PC-9 (cell line): ENCODE measurements around the gene HSPA2. TPM values are rescaled to one million over a fixed set of nuclear protein-coding genes. Genes with fewer than 3 reads are reported as not detected.

ENCODE experiments used
- BruUV-seq: library from RNA; stranded (reverse); fragments of 400-500 nt; replicated peaks from 2 replicates; lab custom pipeline; 2021; lab: Mats Ljungman, UMichigan
- CTCF ChIA-PET: fragments of 300-600 bp; sonication (Branson Sonifier 250); formaldehyde crosslinking; loops from one replicate; lab custom pipeline; 2022; ENCODE audit warnings: antibody characterized with exemption; lab: Charles Lee
- POLR2A ChIA-PET: fragments of 300-600 bp; sonication (Branson Sonifier 250); formaldehyde crosslinking; loops from one replicate; lab custom pipeline; 2022; ENCODE audit warnings: antibody characterized with exemption; ENCODE audit not compliant: unreplicated experiment; lab: Charles Lee
- DNase-seq, 2 experiments: peaks; one replicate each; pipeline versions ENCODE4 v3.0.0 to v3.0.0-alpha.2; 2015 to 2022; ENCODE audit warnings: mixed read lengths in 1 of 2
- H2AFZ ChIP-seq: fragments of 200-600 bp; sonication (generic); 2 replicates; pipeline ENCODE4 v1.8.1; 2017; ENCODE audit warnings: antibody characterized with exemption
- H3F3A ChIP-seq: fragments of 200-600 bp; sonication (generic); 2 replicates; pipeline ENCODE4 v1.8.1; 2017; ENCODE audit warnings: antibody characterized with exemption, mild to moderate bottlenecking, low read depth; ENCODE audit not compliant: insufficient read depth
- H3K27ac ChIP-seq: fragments of 200-600 bp; sonication (generic); 2 replicates; pipeline ENCODE4 v1.6.1; 2016; ENCODE audit warnings: mixed run types
- H3K27me3 ChIP-seq: fragments of 200-600 bp; sonication (generic); 2 replicates; pipeline ENCODE4 v1.6.1; 2016; ENCODE audit warnings: low read depth, mixed run types; ENCODE audit not compliant: insufficient read depth
- H3K36me3 ChIP-seq: fragments of 200-600 bp; sonication (generic); 2 replicates; pipeline ENCODE4 v1.6.1; 2016; ENCODE audit warnings: low read depth, mixed run types
- H3K4me1 ChIP-seq: fragments of 200-600 bp; sonication (generic); replicated peaks from 2 replicates; pipeline ENCODE4 v1.6.1; 2016; ENCODE audit warnings: mixed run types; ENCODE audit not compliant: insufficient read depth
- H3K4me2 ChIP-seq: fragments of 200-600 bp; sonication (generic); 2 replicates; pipeline ENCODE4 v1.6.1; 2017; ENCODE audit warnings: mixed run types
- H3K4me3 ChIP-seq: fragments of 200-600 bp; sonication (generic); 2 replicates; pipeline ENCODE4 v1.6.1; 2016; ENCODE audit warnings: mixed run types
- H3K79me2 ChIP-seq: fragments of 200-600 bp; sonication (generic); 2 replicates; pipeline ENCODE4 v1.6.1; 2017; ENCODE audit warnings: low read depth, mixed run types
- H3K9me2 ChIP-seq: fragments of 200-600 bp; sonication (generic); 2 replicates; pipeline ENCODE4 v1.8.1; 2017; ENCODE audit warnings: mild to moderate bottlenecking; ENCODE audit not compliant: insufficient read depth
- H3K9me3 ChIP-seq: fragments of 200-600 bp; sonication (generic); 2 replicates; pipeline ENCODE4 v1.8.1; 2016; ENCODE audit warnings: low read depth; ENCODE audit not compliant: insufficient read depth
- H4K20me1 ChIP-seq: fragments of 200-600 bp; sonication (generic); 2 replicates; pipeline ENCODE4 v1.8.1; 2017; ENCODE audit not compliant: insufficient read depth
- EZH2 ChIP-seq: fragments of 200-600 bp; sonication (generic); IDR thresholded peaks from 2 replicates; pipeline ENCODE4 v1.8.0; 2017; ENCODE audit warnings: antibody characterized with exemption, low read depth
- intact Hi-C: fragments of 100-400 bp; cut with micrococcal nuclease; formaldehyde crosslinking; loops from one replicate; pipeline ENCODE4 v1.10.0; 2022; ENCODE audit not compliant: unreplicated experiment
- total RNA-seq: library from RNA; stranded (reverse); gene quantifications from 2 replicates; pipeline ENCODE4 v1.2.3, GENCODE V29; 2021
- TF ChIP-seq, protein P1 (sequence below): fragments of 200-600 bp; sonication (generic); conservative IDR thresholded peaks from 2 replicates; pipeline ENCODE4 v1.6.1; 2017; ENCODE audit warnings: mixed run types, antibody characterized with exemption, mild to moderate bottlenecking, moderate library complexity

HSPA2 gene
- total RNA-seq, 1 experiment from 2014 or later: 11.0 TPM

DNA sequence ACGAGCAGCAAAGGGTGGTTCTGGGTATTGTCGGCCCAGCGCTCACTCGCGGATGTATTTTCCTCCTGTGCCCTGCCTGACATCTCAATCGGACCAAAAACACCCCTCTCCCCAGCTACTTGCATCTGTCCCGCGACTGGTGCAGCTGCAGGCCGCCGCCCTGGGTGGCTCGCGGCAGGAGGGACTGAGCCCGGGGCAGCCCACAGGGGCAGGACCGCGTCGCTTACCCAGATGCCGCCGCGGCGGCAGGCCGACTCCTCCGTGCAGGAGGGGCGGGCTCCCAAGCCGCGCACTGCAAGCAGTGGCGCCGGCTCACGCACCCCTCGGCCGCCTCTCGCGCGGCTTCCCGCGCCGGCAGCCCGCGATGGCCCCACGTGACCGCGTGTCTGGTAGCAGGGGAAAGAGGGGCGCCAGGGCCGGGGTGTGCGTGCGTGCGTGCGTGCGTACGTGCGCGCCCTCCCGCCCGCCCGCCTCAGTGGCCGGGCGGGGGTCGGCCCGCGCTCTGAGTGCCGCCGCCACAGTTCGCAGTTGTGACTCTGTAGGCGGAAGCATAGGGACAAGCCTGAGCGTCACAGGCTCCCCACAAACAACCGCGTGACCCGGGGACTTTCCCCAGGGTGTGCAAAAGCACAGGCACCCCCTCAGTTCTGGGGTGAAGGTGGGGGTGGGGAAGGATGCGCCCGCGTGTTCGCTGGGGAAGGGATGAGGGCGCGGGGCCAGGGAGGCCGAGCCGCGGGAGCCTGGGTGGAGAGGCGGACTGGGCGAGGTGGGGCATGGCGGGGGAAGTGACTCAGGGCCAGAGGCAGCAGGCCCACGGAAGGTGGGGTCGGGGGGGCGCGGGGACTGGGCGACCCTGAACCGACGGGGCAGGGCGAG, 36.9 kb upstream of the HSPA2 start, which contains the start of gene ZBTB25:
ZBTB25 (minus strand) TSS at position 405 of the 876 bp plus-strand sequence. CDS start 13,305 bp downstream, outside the sequence.
- POLR2A ChIA-PET: interaction anchor here (0.5 to 0.7 kb wide), 4 partner anchors 33 to 125 kb away, joined by 3 to 8 read pairs (median 5); no protein-coding TSS in a partner anchor
- peaks cover 45% of the 10 kb centered on the region for H3F3A ChIP-seq
- H3K9me2 ChIP-seq: no peaks in the 10 kb centered on the region
- CTCF ChIA-PET: interaction anchor here (0.6 to 0.7 kb wide), 3 partner anchors 9 to 778 kb away, joined by 5 to 8 read pairs (median 6); no protein-coding TSS in a partner anchor
- peaks cover 55% of the 10 kb centered on the region for H3K4me1 ChIP-seq
- no peak for TF ChIP-seq EZH2
- TF ChIP-seq, protein P1, sequence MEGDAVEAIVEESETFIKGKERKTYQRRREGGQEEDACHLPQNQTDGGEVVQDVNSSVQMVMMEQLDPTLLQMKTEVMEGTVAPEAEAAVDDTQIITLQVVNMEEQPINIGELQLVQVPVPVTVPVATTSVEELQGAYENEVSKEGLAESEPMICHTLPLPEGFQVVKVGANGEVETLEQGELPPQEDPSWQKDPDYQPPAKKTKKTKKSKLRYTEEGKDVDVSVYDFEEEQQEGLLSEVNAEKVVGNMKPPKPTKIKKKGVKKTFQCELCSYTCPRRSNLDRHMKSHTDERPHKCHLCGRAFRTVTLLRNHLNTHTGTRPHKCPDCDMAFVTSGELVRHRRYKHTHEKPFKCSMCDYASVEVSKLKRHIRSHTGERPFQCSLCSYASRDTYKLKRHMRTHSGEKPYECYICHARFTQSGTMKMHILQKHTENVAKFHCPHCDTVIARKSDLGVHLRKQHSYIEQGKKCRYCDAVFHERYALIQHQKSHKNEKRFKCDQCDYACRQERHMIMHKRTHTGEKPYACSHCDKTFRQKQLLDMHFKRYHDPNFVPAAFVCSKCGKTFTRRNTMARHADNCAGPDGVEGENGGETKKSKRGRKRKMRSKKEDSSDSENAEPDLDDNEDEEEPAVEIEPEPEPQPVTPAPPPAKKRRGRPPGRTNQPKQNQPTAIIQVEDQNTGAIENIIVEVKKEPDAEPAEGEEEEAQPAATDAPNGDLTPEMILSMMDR: no peak
- intact Hi-C loops: loop anchor here (1.0 to 10.0 kb wide), 7 partner anchors 37 to 469 kb away; partner anchors contain the start of genes CHURC1, HSPA2, PLEKHG3 and RAB15
- H3K36me3 ChIP-seq: 0 out of 2 replicates have a peak, but pooled peaks cover 8% of the 10 kb centered on the region
- H3K27me3 ChIP-seq: no peaks in the 10 kb centered on the region
- H3K79me2 ChIP-seq: peaks cover 85% of the 10 kb centered on the region
- peak within 1 kb of the TSS; percentile 82 for H3K4me2 ChIP-seq
- H4K20me1 ChIP-seq: peaks cover 24% of the 10 kb centered on the region
- peak within 1 kb of the TSS; percentile 93 for H2AFZ ChIP-seq
- BruUV-seq: no TSS peak
- peak within 1 kb of the TSS; percentile 61 for H3K4me3 ChIP-seq
- peak within 1 kb of the TSS; percentile 93 for H3K27ac ChIP-seq
- H3K9me3 ChIP-seq: no peaks in the 10 kb centered on the region
- peak; percentile 85 to 94 for DNase-seq

DNA sequence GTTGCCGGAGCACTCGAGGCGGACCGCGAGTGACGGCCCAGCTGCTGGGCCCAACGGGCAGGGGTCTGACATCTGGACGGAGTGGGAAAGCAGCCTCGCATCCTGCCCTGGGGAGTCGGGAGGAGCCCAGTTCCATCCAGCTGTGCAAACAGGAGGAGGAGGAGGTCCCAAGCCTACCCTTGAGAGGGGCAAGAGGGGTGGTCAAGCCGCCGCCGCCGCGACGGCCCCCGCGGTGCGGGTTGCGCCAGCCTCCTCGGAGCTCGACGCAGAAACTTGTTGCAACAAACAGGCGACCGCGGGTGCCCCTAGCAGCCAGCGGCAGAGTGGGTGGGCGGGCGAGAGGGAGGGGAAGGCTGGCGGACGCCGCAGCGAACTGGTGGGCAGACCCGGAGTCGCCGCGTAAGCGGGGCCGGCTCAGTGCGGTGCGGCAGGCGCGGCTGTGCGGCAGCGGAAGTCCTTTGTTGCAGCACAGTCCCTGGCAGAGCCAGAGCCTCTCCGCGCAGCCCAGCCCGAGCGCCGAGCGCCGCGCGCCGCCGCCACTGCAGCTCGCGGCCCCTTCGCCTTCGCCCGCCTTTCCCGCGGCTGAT, 36.1 kb upstream of the HSPA2 start, which contains the start of gene ZBTB1:
ZBTB1 (plus strand) TSS at position 461 of the 587 bp plus-strand sequence. CDS start 16,735 bp downstream, outside the sequence.
- Histone ChIP-seq H3F3A (peaks cover 45% of the 10 kb centered on the region), H3K4me1 (peaks cover 60% of the 10 kb centered on the region), H3K36me3 (0 out of 2 replicates have a peak, but pooled peaks cover 8% of the 10 kb centered on the region), H3K9me2 (no peaks in the 10 kb centered on the region), H2AFZ (peak within 1 kb of the TSS; percentile 93), H3K9me3 (no peaks in the 10 kb centered on the region), H3K4me2 (peak within 1 kb of the TSS; percentile 82), H3K27ac (peak within 1 kb of the TSS; percentile 93), H3K4me3 (peak within 1 kb of the TSS; percentile 61), H4K20me1 (peaks cover 30% of the 10 kb centered on the region), H3K27me3 (no peaks in the 10 kb centered on the region), H3K79me2 (peaks cover 87% of the 10 kb centered on the region)
- BruUV-seq: no TSS peak
- CTCF ChIA-PET: interaction anchor here (0.6 to 0.7 kb wide), 3 partner anchors 10 to 779 kb away, joined by 3 to 6 read pairs (median 5); no protein-coding TSS in a partner anchor
- TF ChIP-seq, protein P1: no peak
- TF ChIP-seq EZH2: no peak
- POLR2A ChIA-PET: interaction anchor here (0.5 to 0.6 kb wide), 3 partner anchors 31 to 50 kb away, joined by 3 to 9 read pairs (median 4); no protein-coding TSS in a partner anchor
- intact Hi-C loops: loop anchor here (2.0 to 10.0 kb wide), 4 partner anchors 200 to 468 kb away; partner anchors contain the start of genes CHURC1, PLEKHG3 and RAB15
- peak; percentile 67 to 86 for DNase-seq
